SU-DHL-6 (cell line): Measurements from ENCODE around the gene ATP8A2.

ENCODE experiments used
- EZH2phosphoT487 ChIP-seq: fragments of 200-600 bp; sonication (generic), shearing (Covaris generic); conservative IDR thresholded peaks from 2 replicates; pipeline ENCODE4 v1.6.1; 2018; ENCODE audit warnings: mild to moderate bottlenecking, antibody characterized with exemption, low read length, moderate library complexity, mixed read lengths
- TF ChIP-seq, protein P1 (sequence below): fragments of 200-600 bp; sonication (generic); IDR thresholded peaks from one replicate; pipeline ENCODE4 v1.5.1; 2017; ENCODE audit warnings: antibody characterized with exemption, mild to moderate bottlenecking, low read length, moderate library complexity; ENCODE audit not compliant: insufficient read depth, poor library complexity, severe bottlenecking

DNA sequence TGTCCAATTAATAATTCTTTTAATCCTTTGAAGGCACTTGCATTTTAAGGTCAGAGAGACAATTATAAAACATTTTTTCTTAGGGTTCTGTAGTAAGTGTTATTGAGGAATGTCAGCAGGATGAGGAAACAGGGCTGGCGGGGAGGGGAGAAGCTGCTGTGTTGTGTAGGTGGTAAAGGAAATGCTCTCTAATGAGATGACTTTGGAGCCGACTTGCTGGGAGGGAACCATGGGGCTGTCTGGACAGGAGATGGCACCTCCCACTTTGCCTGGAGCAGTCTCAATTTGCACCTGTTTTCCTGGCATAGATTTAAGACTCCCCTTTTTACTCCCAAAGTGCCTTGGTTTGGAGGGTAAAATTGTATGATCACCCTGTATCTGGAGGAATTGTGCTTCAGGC is 230.4 kb downstream of the ATP8A2 start:
- TF ChIP-seq, protein P1, sequence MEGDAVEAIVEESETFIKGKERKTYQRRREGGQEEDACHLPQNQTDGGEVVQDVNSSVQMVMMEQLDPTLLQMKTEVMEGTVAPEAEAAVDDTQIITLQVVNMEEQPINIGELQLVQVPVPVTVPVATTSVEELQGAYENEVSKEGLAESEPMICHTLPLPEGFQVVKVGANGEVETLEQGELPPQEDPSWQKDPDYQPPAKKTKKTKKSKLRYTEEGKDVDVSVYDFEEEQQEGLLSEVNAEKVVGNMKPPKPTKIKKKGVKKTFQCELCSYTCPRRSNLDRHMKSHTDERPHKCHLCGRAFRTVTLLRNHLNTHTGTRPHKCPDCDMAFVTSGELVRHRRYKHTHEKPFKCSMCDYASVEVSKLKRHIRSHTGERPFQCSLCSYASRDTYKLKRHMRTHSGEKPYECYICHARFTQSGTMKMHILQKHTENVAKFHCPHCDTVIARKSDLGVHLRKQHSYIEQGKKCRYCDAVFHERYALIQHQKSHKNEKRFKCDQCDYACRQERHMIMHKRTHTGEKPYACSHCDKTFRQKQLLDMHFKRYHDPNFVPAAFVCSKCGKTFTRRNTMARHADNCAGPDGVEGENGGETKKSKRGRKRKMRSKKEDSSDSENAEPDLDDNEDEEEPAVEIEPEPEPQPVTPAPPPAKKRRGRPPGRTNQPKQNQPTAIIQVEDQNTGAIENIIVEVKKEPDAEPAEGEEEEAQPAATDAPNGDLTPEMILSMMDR: no peak
- no peak for TF ChIP-seq EZH2phosphoT487
